MM.1S (cell line): Measurements from ENCODE around the gene MOB2.

Experiments used
- CTCF ChIP-seq: fragments of 300-600 bp; sonication (generic); IDR thresholded peaks from 2 replicates; pipeline ENCODE4 v1.5.1; 2016; ENCODE audit warnings: antibody characterized with exemption, low read length, mixed read lengths
- EZH2 ChIP-seq: fragments of 300-600 bp; sonication (generic); optimal IDR thresholded peaks from 2 replicates; pipeline ENCODE3; 2017; ENCODE audit warnings: low read depth, mild to moderate bottlenecking, antibody characterized with exemption, low read length, mixed read lengths
- EZH2phosphoT487 ChIP-seq: fragments of 300-600 bp; sonication (generic); IDR thresholded peaks from 2 replicates; pipeline ENCODE4 v1.6.1; 2018; ENCODE audit warnings: antibody characterized with exemption, low read length

- TF ChIP-seq CTCF (no peak), EZH2 (no peak), EZH2phosphoT487 (no peak)
These were observed 9.6 kb upstream of the MOB2 start for GRCh38 chr11:1496091-1496760.
